ENCODE data around the gene TNFSF4. TPM values are rescaled to one million over a fixed set of nuclear protein-coding genes. Genes with fewer than 3 reads are reported as not detected.
A peak's percentile ranks its signal among the peaks of the same experiment; 100 is the strongest.

TNFSF4 gene
- total and polyA plus RNA-seq, 9 donors = 0.24 to 2.8 (median 1.2) TPM

GRCh38 chr1:173190101-173190936 lies 16.8 kb downstream of the TNFSF4 start:
- Histone ChIP-seq H3K27ac (no peak overlapping the region), H3K4me1 (ENCODE audit: insufficient read depth) (peaks cover 10% of the 10 kb centered on the region), H3K36me3 (no peaks in the 10 kb centered on the region), H3K9me3 (no peaks in the 10 kb centered on the region), H3K27me3 (no peaks in the 10 kb centered on the region), H3K4me3 (no peak overlapping the region)
- intact Hi-C loops (cut with DNase I) = loop anchor here in 1 of 4 donors (10.0 kb wide), 1 partner anchor 366 kb away; no protein-coding TSS in a partner anchor
- 13 to 18% (median 16%) methylated on average over 10 of the region's 10 CpGs for WGBS, 3 donors
- no peak for TF ChIP-seq CTCF (IDR thresholded peaks at IDR 0.05)
- TF ChIP-seq POLR2A (IDR thresholded peaks at IDR 0.05) = no peak
- no peak for TF ChIP-seq EP300 (IDR thresholded peaks at IDR 0.05)
- peak; percentile 20 to 60 (median 56) for DNase-seq

GRCh38 chr1:173187671-173188237 lies 19.4 kb downstream of the TNFSF4 start:
- Histone ChIP-seq H3K9me3 (no peaks in the 10 kb centered on the region), H3K27me3 (no peaks in the 10 kb centered on the region), H3K4me1 (ENCODE audit: insufficient read depth) (peaks cover 10% of the 10 kb centered on the region), H3K4me3 (no peak overlapping the region), H3K27ac (no peak overlapping the region), H3K36me3 (no peaks in the 10 kb centered on the region)
- TF ChIP-seq CTCF (IDR thresholded peaks at IDR 0.05) (no peak), POLR2A (IDR thresholded peaks at IDR 0.05) (no peak), EP300 (IDR thresholded peaks at IDR 0.05) (no peak)
- intact Hi-C loops (cut with DNase I) = no loop called here
- no peak for DNase-seq
- WGBS, 3 donors = 83 to 92% (median 89%) methylated on average over 3 of the region's 3 CpGs

- DNase-seq = no peak
- Histone ChIP-seq H3K4me1 (ENCODE audit: insufficient read depth) (no peaks in the 10 kb centered on the region), H3K9me3 (no peaks in the 10 kb centered on the region), H3K27me3 (no peaks in the 10 kb centered on the region), H3K36me3 (no peaks in the 10 kb centered on the region), H3K27ac (no peak overlapping the region), H3K4me3 (no peak overlapping the region)
- TF ChIP-seq CTCF (IDR thresholded peaks at IDR 0.05) (no peak), POLR2A (IDR thresholded peaks at IDR 0.05) (no peak), EP300 (IDR thresholded peaks at IDR 0.05) (no peak)
- 77 to 95% (median 80%) methylated on average over 4 of the region's 4 CpGs for WGBS, 3 donors
- intact Hi-C loops (cut with DNase I) = no loop called here
Observed at GRCh38 chr1:173181791-173182190, 25.3 kb downstream of the TNFSF4 start.

GRCh38 chr1:173176246-173176645 lies 30.9 kb downstream of the TNFSF4 start:
- no peak for TF ChIP-seq CTCF (IDR thresholded peaks at IDR 0.05)
- no peak for TF ChIP-seq EP300 (IDR thresholded peaks at IDR 0.05)
- no peak for TF ChIP-seq POLR2A (IDR thresholded peaks at IDR 0.05)
- no peaks in the 10 kb centered on the region for H3K4me1 ChIP-seq (ENCODE audit: insufficient read depth)

More at GRCh38 chr1:173176246-173176645, 30.9 kb downstream of the TNFSF4 start:
- H3K9me3 ChIP-seq = no peaks in the 10 kb centered on the region
- H3K4me3 ChIP-seq = no peak overlapping the region
- intact Hi-C loops (cut with DNase I) = no loop called here
- no peaks in the 10 kb centered on the region for H3K27me3 ChIP-seq
- H3K27ac ChIP-seq = no peak overlapping the region
- no peak for DNase-seq
- H3K36me3 ChIP-seq = no peaks in the 10 kb centered on the region
- 84 to 87% (median 86%) methylated on average over 3 of the region's 3 CpGs for whole genome bisulfite sequencing, 3 donors

Data from ovary (tissue), 9 donors.